NCI-H2227 (cell line): ENCODE data around the gene TPCN1.
"Not testable (repeated sequence)": the region's sequence is repeated elsewhere in the genome, so short reads cannot be mapped to it uniquely, and the experiment has no call there.

Experiments
- DNase-seq: peaks from one replicate; lab custom pipeline; 2025; ENCODE audit not compliant: unreplicated experiment; lab: John Stamatoyannopoulos, UW

TPCN1 gene

GRCh38 chr12:113196582-113196981 lies 24.7 kb upstream of the TPCN1 start:
- no peak for DNase-seq

GRCh38 chr12:113196990-113197389 lies 24.3 kb upstream of the TPCN1 start:
- peak; percentile 16 for DNase-seq

DNA sequence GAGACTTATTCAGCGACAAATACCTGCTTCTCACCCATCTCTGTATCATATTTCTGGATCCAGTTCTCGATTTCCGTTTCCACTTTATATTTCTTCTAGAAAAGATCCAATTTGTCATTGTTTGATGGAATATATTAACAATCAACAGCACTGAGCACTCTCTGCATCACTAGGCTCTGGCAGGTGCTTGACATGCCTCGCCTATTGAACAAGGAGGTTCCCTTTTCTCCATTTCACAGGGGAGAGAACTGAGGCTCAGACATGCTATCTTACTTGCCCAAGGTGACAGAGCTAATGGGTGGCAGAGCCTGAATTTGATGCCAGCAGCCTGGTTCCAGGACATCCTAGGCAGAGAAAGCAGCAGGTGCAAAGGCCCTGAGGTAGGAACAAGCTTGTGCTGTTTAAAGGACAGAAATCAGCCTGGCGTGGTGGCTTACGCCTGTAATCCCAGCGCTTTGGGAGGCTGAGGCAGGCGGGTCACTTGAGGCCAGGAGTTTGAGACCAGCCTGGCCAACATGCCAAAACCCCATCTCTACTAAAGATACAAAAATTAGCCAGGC lies 23.7 kb upstream of the TPCN1 start:
- DNase-seq = no peak

GRCh38 chr12:113198296-113198695 lies 23.0 kb upstream of the TPCN1 start:
- DNase-seq = no peak

- DNase-seq = no peak
These were observed 21.1 kb upstream of the TPCN1 start for GRCh38 chr12:113200021-113200797.

DNA sequence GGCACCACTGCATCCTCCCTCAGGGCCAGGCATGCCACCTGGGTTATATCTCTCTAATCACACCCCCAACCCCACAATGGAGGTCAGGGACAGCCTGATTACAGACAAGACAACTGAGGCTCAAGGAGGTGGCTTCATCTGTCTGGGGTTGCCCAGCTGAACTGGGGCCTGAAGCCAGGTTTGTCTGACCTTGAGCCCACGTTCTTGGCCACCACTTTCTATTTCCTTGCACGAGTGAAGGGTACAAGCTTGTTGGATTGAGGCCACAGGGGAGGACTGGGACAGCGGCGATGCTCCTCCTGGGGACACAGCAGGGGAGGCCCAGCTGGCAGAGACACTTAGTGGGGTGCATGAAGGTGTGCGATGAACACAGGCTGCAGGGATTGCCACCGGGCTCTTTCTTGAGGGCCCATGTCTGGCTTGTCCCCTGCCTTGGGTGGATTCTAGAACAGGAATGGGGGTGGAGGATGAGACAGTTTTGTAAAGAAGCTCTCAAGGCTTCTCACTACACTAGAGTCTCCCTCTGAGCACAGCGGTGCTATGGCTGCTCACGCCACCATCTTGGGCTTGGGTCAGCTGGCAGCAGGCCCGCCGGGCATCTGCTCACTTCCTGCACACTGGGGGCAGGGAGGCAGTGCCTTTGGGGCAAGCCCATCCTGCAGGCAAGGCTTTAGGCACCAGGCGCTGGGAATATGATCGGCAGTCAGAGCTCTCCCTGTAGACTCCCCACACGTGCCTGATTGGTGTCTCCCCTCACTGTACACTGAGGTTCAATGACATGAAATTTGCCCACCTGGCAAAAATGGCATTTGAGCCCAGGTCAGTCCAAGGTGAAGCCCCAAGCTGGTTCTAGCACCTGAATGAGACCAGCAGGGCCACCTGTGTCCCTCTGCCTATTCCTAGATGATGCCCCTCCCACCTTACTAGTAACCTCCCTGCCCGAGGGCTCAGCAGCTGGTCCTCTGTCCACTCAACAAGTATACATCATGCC lies 19.8 kb upstream of the TPCN1 start:
- DNase-seq = no peak

DNA sequence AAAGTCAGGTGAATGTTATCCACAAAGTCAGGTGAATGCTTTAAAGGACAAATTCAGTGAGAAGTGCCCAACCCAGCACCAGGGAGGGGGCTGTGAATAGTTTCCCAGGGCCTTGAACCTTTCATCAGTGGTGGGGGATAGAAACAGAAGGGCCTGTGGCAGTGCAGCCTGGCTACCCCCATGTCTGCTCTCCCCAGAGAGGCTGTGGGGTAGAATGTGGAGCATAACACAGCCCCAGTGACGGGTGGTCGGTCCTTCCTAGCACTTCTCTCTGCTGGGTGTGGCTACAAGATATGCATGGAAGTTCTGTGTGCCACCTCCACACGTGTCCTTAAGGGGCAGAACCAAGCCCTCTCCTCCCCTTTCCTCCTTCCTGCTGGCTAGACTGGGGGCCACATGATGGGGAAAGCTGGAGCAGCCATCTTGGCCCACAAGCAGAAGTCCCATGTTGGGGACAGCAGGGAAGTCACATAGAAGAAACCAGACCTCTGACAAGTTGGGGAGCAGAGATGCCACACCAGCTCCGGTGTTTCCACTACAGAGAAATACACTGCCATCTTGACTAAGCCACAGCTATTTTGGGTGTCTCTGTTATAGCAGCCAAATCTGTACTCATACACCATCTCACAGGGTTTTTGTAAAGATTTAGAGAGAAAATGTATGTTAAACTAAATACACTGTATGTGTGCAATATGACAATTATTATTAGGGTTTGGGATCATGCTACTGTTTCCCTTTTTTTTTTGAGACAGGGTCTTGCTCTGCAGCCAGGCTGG lies 18.8 kb upstream of the TPCN1 start:
- DNase-seq = no peak

DNA sequence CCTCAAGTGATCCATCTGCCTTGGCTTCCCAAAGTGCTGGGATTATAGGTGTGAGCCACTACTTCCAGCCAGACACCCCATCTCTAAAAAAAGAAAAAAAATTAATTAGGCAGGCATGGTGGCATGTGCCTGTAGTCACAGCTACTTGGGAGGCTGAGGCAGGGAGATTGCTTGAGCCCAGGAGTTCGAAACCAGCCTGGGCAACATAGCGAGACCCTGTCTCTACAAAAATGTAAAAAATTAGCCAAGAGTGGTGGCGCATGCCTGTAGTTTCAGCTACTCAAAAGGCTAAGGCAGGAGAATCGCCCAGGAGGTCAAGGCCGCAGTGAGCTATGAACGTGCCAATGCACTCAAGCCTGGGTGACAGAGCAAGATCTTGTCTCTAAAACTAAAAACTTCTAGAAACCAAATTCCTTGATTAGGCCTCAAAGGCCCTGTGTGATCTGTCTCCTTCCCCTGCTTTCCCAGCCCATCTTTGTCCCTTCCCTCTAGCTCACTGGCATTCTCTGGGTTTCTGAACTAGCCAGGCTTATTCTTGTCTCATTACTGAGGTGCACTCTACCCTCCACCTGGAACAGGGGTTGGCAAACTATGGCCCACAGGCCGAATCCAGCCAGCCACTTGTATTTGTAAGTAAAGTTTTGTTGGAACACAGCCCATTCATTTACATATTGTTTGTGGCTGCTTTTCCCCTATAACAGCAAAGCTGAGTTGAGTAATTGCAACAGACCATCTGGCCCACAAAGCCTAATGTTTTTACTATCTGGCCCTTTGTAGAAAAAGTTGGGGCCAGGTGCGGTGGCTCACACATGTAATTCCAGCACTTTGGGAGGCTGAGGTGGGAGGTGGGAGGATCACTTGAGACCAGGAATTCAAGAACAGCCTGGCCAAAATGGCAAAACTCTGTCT lies 17.2 kb upstream of the TPCN1 start:
- no peak for DNase-seq

DNA sequence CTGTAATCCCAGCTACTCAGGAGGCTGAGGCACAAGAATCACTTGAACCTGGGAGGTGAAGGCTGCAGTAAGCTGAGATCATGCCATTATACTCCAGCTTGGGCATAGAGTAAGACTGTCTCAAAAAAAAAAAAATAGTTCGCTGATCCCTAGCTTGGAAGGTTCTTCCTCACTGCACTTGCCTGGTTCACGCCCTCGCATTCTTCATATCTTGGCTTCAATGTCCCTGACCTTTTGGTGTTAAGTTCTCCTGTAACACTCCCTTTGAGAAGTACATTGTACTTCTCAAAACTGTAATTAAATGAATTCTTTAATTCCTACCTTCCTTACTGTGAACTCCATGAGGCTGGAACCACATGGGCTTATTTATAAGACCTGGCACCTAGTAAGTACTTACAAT lies 16.5 kb upstream of the TPCN1 start:
- DNase-seq = no peak

- not testable (repeated sequence) for DNase-seq
These were observed 14.5 kb upstream of the TPCN1 start for GRCh38 chr12:113206802-113207201.

DNA sequence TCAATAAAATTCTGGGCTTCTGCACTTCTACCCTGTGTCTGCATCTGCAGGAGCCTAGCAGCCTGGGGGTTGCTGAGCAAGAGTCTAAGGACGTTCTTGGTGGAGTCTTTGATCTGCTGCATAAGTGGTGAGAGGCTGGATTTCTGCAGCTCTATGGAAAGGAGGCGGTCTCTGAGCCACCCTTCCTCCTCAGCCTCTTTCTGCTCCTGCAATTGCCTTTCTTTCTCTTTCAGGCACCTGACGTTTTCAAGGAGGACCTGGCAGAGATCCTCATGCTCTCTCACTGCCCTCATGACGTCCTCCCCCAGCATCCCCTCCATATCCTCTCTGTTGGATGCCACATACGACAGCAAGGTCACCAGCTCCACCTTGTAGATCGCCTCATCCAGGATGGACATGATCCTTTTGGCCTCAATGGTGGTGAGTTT lies 13.6 kb upstream of the TPCN1 start:
- no peak for DNase-seq

DNA sequence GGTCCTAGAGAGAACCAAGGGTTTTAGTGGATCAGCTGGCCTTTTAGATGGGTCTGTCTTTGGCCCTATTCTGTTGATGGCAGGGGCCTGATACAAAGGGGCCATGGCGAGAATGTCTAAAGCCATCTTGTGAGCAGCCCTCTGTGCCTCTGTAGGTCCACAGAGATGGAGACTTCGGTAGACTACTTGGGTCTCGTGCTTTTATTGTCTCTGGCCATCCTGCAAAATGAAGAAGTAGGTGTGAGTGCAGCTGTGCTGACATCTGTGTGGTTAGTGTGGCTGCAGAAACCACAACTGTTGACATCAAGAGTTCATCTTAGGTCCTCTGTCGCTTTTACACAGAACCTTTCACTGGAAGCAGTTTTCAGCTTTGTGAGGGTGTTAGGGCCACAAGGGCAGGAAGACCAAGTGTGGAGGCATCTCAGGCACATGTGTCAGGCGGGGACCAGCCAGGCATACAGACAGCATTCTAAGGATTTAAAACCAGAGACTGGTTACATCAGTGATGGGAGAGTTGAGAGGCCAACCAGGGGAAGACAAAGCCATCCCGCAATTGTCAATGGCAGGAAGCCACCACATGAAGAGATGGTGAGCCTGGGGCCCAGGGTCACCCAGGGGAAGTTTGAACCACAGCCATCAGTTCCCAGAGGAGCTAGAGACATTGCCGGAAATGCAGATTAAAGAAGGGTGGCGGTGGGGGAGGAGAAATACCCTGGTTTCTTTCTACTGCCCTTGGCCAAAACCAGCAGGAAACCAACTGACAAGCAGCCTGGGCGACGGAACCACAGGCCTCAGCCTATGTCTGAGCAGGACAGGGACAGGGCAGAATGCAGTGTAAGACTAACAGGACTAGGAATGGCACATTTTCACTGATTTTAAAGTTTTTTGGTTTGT lies 13.0 kb upstream of the TPCN1 start:
- no peak for DNase-seq

DNA sequence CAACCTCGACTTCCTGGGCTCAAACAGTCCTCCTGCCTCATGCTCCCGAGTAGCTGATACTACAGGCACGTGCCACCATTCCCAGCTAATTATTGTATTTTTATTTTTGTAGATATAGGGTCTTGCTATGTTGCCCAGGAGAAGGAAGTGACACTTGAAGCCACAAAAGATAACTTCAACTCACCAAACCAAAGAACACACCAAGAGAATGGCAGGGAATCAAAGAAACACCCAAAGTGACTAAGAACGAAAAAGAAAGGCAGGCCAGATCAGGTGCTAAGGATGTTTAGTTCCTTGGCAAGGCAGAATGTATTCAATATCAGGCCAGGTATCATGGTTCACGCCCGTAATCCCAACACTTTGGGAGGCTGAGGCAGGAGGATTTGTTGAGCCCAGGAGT lies 10.1 kb upstream of the TPCN1 start:
- DNase-seq = no peak

GRCh38 chr12:113214895-113215400 lies 6.3 kb upstream of the TPCN1 start:
- DNase-seq = no peak

DNA sequence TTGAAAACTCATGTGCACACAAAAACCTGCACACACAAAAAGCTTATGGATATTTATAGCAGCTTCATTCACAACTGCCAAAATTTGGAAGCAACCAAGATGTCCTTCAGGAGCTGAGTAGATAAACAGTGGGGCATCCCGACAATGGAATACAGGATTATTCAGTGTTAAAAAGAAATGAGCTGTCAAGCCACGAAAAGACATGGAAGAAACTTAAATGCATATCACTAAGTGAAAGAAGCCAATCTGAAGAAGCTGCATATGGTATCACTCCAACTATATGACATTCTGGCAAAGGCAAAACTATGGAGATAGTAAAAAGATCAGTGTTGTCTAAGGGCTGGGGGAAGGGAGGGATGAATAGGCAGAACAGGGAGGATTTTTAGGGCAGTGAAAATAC lies 5.2 kb upstream of the TPCN1 start:
- DNase-seq = no peak

GRCh38 chr12:113220593-113221180 lies 577 bp upstream of the TPCN1 start:
- DNase-seq = peak; percentile 60

DNA sequence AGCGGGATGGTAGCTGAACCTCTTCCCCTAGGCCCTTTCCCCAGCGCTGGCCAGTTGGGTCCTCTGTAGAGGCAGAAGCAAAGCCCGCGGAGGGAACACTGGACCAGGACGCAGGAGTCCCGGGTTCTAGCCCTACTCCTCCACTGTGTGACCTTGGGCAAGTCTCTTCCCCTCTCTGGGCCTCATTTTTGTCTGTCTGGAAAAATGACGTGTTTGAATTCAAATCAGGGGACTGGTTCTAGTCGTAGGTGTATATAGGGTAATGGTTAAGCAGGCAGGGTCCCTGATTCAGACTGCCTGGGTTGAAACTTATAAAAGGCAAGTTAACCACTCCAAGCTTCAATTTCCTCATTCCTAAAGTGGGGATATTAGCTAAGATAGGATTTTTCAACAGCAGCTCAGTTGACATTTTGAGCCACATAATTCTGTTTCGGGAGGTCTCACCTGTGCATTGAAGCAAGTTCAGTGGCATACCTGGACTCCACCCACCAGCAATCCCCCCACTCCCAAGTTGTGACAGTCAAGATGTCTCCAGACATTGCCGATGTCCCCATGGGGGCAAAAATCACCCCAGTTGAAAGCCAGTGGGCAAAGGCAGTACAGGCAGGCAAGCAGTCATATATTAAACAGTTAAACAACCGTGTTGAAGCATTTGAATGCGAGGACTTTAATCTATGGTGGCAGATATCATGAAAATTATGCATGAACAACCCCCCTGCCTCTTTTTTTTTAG lies 899 bp downstream of the TPCN1 start:
- DNase-seq = no peak
